GM19238 (cell line): ENCODE measurements around the gene CUL4A.
"Not testable (repeated sequence)": the region's sequence is repeated elsewhere in the genome, so short reads cannot be mapped to it uniquely, and the experiment has no call there.

ENCODE experiments used
- DNase-seq: peaks from one replicate; pipeline ENCODE4 v3.0.0; 2011; ENCODE audit warnings: low spot score; ENCODE audit not compliant: insufficient read length

CUL4A gene

DNA sequence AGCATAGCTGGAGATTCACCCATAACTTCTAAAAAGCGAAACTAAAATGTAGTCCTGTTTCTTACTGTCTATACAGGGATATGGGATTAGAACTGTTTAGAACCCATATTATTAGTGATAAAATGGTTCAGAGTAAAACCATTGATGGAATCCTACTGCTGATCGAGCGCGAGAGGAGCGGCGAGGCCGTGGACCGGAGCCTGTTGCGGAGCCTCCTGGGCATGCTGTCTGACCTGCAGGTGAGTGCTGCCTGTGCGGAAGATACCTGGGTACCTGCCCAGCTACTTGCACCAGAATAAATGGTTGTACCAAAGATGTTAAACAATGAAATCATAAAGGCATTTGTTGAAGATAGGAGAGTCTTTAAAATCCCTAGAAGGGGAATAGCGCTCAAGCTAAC lies 23.7 kb downstream of the CUL4A start:
- no peak for DNase-seq

GRCh38 chr13:113238536-113238935 lies 29.1 kb downstream of the CUL4A start:
- DNase-seq: no peak

DNA sequence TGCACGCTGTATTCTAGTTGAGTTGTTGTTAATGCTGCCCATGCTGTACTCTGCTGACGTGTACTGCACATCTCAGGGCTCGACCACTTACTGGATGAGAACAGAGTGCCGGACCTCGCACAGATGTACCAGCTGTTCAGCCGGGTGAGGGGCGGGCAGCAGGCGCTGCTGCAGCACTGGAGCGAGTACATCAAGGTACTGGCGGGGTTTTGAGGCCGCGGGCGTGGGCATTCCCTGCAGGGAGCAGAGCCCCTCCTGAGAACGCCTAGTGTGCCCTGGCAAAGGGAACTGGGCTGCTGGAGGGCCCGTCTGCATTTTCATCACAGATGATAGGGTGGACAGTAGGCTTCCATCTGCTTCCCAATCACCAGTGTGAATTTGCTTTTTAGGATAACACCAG lies 29.9 kb downstream of the CUL4A start:
- no peak for DNase-seq

- DNase-seq: no peak
These were observed 30.6 kb downstream of the CUL4A start for GRCh38 chr13:113239986-113240385.

GRCh38 chr13:113241623-113242022 lies 32.2 kb downstream of the CUL4A start:
- not testable (repeated sequence) for DNase-seq

DNA sequence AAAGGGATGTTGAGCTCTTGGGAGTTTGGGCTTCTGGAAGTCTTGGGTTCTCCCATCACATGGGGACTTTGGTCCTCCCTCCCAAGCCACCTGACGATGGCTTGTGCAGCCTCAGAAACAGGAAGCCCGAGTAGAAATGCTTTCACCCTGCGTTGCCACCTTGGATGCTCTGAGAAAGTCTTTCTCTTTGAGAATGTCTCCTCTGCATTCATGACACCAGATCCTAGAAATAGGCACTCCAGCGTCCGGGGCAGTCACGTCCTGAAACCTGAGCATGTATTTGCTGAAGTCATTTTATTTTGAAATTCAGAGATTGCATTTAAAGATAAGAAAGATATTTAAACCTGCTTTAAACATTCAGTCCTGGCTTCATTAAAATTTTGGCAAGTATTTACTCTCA lies 34.4 kb downstream of the CUL4A start:
- DNase-seq: no peak

- no peak for DNase-seq
These were observed 36.7 kb downstream of the CUL4A start for GRCh38 chr13:113245849-113246796.

DNA sequence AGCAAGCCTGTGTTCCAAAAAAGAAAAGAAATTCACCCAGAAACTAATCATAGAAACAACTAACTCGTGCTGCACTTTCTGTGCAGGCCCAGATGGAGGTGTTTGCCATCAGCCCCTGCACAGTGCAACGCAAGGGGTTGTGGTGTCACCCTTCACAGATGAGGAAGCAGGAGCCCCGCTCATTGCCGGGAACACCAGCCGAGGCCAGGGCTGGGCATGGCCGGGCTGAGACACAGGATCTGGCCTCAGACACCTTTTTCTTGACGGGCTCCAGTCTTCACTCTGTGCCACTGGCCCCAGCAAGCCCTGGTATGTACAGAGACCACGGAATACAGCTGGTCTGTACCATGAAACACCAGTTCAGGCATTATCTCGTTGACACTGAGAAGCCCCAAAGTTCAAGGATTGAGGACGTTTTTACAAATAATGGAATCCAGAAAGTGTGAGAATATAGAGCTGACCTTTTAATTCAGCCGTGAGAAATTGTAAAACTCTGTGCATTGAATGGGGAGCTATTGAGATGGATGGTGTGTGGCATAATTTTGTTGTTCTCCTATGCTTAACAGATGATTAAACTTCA lies 43.2 kb downstream of the CUL4A start:
- DNase-seq: no peak

- not testable (repeated sequence) for DNase-seq
These were observed 48.5 kb downstream of the CUL4A start for GRCh38 chr13:113257908-113258307.

- DNase-seq: no peak
These were observed 49.1 kb downstream of the CUL4A start for GRCh38 chr13:113258321-113259054.

DNA sequence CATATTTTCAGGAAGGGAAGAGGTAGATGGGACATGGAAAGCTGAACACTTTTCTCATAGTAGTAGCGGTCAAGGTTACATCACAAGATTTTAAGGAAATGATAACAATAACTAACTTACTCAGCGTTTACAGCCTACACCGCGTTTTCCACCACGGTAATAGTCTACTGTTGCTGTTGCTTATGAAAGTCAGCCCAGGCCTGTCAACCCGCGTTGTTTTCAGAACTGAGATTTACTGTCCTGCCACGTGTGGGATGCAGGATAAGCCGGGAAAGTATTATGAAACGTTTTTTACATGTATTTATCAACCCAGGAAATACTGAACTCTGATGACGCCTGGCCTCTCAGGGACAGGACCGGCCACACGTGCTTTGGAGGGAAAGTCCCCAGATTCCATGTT lies 51.6 kb downstream of the CUL4A start:
- DNase-seq: no peak

- not testable (repeated sequence) for DNase-seq
These were observed 53.6 kb downstream of the CUL4A start for GRCh38 chr13:113263016-113263415.

DNA sequence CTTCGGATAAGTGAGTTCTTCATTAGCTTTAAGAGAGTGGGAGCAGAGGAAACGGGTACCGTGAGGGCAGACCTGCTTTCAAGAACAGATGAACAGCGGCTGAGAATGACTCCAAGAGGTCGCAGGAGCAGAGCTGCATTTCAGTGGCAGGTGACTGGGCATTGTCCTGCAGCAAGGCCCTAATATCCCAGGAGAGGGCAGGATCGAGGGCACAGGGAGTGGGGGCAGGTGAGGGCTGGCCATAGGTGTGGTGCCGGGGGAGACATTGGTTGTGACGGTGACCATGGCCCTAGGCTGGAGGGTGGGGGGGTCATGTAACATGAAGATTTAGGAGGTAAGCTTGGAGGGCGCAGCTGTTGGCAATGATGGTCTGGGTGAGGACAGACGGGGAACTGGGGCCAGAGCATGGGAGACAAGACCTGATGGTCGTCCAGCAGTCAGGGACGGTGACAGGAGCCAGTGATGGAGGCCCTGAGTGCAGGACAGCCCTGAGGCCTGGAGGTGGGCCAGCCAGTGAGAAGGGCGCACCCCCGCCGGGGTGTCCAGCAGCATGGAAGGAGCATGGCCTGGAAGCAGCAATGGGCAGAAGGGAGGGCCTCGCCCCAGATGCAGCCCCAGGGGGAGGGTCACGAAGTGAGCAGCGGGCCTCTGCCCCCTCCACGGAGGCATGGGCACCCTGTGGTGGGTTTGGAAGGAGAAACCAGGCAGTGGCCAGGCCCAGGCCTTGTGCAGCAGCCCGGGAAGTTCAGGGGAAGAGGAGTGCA lies 58.4 kb downstream of the CUL4A start:
- DNase-seq: no peak

DNA sequence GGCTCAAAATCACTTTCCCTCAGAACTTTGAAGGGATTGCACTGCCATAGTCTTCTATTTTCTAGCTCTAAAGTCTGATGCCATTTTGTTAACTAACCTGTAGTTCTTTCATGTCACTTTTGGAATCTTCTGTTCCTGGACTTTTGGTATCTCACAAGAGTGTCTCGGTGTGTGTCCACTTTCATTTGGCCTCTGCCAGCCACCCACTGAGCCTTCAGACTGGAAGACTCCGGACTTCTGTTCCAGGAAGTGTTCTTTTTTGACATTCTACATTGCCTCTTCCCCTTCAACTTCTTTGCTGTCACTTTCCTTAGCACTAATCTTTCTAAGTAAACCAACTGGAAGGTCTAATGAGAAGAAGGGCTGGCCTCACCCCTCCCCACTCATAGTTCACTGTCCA lies 62.6 kb downstream of the CUL4A start:
- no peak for DNase-seq

GRCh38 chr13:113272701-113273181 lies 63.3 kb downstream of the CUL4A start:
- DNase-seq: no peak

GRCh38 chr13:113273321-113273720 lies 63.9 kb downstream of the CUL4A start:
- DNase-seq: no peak

GRCh38 chr13:113273851-113274590 lies 64.6 kb downstream of the CUL4A start:
- no peak for DNase-seq

DNA sequence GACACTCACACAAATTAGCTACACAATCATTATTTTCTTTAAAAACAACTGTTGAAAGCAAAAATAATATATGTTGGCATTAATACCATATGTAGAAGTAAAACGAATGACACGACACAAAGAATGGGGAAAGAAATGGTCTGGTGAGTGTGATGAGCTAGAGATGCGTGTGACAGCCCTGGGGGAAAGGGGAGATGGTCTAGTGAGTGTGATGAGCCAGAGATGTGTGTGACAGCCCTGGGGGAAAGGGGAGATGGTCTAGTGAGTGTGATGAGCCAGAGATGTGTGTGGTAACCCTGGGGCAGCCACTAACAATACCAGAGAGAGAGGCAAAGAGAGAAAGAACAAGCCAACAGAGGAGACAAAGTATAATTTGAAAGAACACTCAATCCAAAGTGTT lies 65.3 kb downstream of the CUL4A start:
- DNase-seq: no peak

GRCh38 chr13:113275387-113275786 lies 66.0 kb downstream of the CUL4A start:
- no peak for DNase-seq

GRCh38 chr13:113280126-113280525 lies 70.7 kb downstream of the CUL4A start:
- DNase-seq: no peak

DNA sequence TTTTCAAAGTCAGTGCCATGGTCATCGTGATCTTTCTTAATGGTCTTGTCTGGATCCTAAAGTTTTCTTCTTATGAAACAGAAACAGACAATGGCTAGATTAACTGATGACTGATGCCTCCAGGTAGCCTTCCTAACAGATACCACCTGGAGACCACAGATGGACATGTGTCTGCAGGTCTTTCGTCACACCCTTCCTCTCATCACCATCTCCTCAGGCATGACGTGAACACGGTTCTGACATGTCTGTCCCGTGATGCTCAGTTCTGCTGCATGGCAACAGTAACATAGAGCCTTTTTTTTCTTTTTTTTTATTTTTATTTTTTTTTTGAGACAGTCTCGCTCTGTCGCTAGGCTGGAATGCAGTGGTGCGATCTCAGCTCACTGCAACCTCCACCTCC lies 74.5 kb downstream of the CUL4A start:
- no peak for DNase-seq
